ENCODE results near the gene CTNNA3.

The CTNNA3 gene

DNA sequence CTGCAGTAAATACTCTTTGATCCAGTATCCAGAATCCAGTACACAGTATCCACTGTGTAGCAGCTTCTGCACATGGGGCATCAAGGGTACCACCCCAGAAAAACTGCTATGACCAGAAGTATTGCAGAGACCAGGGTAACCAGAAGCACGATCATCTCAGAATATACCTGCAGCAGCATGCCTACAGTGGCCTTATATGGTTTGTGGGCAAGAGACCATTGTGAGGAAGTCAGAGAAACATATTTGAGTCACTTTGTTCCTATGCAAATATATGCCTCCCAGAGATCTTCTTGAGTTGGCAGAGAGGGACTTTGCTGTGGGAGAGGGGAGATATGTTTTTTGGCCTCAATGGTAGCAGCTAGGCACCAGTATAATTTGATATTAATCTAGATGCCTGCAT is 976.5 kb downstream of the CTNNA3 start:
- DNase-seq = no peak

DNA sequence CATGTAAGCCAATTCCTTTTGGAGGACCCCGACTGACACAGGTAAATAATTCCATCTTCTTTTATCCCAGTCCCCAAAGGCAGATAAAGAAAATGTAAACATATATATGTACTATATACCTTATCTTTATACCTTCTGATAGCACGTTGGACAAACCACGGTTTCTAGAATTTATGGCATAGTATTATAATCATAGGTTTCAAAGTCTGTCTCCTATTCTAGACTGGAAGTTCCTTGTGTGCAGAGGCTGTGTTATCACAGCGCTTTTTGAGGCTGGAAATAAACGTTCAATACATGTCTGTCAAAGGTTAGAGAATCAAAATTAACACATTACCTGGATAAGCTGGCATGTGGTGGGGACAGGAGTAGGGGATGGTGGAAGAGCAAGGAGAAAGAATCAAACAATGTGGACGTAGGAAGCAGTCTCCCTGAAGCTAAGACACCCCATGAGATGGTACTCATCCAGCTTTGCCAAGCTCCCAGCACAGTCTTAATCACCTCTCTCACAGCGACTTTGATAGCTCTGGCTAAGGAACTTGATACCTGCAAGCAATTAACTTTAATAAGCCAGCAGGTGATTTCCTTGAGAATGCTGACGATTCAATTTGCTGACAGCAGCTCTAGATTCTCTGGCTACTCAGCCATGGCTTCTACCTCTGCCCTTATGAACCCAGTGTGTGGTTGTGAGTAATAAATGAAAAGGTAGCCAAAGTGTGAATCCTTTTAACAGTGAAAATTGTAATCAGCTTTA is 978.6 kb downstream of the CTNNA3 start:
- no peak for DNase-seq

DNA sequence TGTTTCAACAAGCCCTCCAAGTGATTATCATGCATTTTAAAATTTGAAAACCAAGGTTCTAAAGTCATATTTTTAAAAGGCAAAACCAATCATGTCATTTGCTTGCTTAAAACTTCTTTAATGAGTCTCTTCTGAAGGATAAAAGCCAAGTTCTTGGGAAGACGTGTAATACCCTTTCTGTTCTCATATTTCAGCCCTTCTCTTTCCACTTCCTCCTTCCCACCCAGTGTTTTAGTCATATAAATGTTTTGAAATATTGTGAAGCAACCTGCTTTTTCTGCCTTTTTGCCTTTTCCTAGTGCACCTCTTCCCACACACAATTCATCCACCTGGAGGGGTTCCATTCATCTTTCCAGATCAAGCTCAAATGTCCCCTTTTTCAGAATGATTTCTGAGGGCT is 981.3 kb downstream of the CTNNA3 start:
- no peak for DNase-seq

DNA sequence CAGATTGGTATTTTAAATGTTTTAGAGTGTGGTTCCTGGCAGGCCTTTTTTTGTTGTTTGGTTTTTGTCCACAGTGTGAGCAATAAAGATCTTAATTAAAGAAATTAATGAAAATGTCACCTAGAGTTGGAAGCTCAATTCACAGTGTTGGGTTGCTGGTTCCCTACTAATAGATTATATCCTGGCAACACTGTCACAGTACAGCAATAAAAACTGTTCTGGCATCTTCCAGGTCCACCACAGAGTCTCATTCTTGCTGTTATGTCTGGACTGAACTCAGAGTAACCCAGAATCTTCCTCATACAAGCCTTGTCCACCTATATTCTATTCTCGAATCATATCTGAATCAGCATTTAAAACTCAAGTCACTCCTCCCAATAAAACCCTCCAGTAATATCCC is 982.6 kb downstream of the CTNNA3 start:
- no peak for DNase-seq

DNA sequence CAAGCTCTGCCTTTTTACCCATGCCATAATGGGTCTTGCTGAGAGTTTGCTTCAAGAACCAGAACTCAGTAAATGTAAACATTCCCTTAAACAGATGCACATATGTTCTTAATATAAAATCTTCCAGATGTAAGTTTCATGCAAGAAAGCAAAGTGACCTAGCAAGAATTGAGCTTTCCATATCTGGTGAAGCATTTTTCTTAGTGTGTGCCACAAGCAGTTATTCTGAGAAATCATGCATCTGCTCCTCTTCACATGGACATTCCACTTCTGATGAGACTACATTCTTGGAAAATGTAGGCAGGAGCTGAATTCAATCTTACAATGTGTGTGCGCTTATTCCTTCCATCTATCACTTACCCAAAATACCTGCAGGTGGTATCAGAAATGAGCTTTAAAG is 997.9 kb downstream of the CTNNA3 start:
- no peak for DNase-seq

DNA sequence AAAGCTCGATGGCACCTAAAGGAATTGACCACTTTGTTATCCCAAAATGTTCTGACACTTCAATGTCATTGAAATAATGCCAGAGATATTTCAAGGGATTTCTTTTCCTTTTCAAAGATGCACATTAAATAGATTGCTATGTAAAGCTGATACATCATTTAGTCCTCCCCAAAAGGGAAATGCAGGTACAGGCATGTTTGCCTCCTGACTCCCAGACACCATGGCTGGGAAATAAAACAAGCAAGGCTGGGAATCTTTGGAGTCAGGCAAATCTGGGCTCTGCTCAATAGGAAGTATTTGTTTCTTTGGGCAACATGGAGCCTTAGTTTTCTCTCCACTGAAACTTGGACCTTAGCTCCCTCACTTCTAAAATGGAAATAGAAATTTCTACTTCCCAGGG is 1000.9 kb downstream of the CTNNA3 start:
- no peak for DNase-seq

DNA sequence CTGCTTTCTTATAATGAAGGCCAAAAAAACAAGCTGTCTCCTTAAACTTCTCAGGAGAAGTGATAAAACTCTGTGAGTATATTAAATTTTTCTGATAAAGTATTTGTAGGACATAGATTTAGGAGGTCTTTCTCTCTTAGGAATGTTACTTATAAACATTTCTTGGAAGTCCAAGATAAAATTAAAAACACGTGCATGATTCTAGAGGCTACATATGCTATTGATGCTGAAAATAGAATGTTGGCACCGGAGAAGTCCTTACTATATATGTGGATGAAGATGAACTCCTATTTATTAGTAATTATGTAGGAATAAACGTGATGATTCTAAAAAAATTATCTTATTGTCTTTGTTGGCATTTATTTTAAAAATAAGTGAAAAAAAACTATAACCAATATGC is 1011.4 kb downstream of the CTNNA3 start:
- no peak for DNase-seq

DNA sequence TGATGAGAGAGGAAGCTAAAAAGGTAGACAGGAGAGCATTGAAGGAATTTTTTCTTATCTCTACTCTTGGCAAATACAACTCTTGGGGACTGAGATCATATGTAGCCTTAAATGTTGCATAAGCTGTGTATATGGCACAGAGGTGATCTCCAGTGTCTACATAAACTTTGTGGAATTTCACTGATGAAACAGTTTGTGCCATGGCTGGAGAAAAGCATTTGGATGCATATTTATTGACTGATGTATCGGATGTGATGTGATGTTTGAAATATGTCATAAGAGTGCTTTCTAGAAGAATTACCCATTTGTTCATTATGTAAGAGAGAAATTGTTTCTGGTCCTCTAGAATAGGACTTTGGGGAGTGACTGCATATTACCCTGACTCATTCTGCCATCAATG is 1015.1 kb downstream of the CTNNA3 start:
- DNase-seq = no peak

DNA sequence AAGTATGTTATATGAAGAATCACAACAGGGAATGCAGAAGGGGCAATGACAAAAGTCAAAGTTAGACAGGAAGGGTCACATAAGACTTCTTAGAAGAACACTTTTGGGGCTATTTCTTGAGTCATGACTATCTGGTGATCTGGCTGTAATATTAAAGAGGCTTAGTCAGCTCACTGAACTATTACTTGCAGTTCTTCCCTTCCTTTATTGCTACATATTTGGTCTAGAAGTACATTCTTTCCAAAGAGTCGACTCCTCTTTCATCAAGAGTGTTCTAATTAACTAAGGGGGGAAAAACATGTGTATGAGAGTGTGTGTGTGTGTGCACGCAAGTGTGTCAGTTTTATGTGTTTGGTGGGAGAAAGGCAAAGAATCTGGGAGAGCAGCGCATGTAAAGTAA is 1017.5 kb downstream of the CTNNA3 start:
- no peak for DNase-seq

DNA sequence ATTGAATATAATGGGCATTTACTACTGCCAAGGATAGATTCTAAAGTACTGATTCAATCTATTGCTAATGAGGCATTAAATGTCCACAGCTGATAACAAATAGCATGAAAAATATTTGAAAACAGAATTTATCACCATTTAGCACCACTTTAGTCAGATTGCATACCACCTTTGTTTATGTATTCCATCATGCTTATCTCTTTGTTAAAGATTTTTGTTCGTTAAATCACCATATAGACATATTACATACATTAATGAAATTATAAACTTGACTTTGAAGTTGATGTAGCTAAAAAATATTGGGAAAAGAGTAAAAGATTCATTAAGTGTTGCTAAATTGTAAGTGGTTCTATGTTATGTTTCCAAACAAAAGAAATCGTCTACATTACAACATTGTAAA is 1022.9 kb downstream of the CTNNA3 start:
- DNase-seq = no peak

DNA sequence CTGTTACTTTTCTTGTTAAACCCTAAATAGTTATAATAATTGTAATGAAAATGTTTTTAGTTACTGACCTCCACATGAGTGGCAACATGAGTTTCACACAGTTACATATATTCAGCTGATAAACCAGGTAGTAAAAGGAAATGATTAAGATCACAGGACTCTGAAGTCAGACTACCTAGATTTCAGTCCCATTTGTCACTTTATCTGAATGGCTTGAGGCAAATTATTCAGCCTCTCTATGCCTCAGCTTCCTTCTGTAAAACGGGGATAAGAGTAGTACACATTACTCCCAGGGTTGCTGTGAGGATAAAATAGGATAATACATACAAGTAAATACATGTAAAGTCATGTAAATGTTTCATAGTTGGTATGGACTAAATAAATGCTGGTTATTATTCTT is 1024.4 kb downstream of the CTNNA3 start:
- DNase-seq = no peak

DNA sequence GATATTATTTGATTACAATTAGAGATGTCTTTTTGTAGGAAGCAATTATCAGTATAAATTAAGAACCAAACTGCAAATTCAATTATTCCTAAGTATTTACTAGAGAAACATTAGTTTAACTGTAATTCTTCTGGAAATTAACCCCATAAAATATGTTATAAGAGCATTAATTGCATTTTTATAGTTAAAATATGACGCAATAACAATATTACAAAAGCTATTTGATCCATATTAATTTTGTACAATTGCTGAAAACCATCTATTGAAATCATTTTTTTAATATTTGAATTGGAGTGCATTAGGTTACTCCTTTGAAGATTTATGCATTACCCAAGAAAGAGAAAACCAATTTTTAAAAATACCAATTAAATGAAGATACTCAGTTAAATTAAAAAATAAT is 1024.9 kb downstream of the CTNNA3 start:
- no peak for DNase-seq

DNA sequence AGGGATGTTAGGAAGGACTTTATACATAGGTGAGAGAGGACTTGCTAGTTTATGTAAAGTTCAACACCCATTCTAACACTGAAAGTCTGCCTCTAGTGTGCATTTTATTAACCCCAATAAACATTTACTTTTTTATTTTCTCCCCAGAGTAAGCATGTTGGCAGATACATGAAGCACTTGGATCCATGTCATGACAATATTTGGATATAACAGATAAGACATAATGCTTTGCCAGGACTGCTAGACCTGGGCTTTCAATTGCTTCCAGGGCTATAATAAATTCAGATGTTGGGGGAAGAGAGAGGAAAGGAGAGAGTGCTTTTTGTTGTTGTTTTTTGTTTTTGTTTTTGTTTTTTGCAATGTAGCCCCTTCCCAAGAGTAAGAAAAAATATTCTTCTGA is 1039.5 kb downstream of the CTNNA3 start:
- DNase-seq = no peak

DNA sequence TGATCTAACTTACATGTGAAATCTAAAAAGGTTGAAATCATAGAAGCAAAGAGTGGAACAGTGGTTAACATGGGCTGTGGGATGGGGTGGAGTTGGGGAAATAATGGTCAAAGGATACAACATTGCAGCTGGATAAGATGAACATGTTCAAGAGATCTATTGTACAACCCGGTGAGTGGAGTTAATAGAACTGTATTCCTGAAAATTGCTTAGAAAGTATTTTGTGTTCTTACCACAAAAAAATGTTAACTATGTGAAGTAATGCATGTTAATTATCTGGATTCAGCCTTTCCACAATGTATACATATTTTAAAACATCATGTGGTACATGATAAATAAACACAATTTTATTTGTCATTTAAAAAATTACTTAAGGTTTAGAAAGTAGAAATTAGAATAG is 1041.1 kb downstream of the CTNNA3 start:
- no peak for DNase-seq

DNA sequence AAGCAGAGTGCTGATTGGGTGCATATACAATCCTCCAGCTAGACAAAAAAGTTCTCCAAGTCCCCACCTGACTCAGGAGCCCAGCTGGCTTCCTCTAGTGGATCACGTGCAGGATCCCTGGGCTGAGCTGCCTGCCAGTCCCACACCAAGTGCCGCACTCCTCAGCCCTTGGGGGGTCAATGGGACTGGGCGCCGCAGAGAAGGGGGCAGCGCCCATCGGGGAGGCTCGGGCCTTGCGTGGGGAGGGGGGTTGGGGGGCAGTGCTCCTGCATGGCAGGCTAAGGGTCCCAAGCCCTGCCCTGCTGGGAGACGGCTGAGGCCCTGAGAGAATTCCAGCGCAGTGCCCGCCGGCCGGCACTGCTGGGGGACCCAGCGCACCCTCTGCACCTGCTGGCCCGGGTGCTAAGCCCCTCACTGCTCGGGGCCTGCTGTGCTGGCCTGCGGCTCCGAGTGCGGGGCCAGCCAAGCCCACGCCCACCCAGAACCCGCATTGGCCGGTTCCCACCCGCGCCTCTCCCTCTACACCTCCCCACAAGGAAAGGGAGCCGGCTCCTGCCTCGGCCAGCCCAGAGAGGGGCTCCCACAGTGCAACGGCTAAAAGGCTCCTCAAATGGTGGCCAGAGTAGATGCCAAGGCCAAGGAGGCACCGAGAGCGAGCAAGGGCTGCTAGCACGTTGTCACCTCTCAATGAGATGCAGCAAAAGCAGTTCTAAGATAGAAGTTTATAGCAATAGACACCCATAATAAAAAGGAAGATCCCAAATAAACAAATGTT is 1044.5 kb downstream of the CTNNA3 start:
- no peak for DNase-seq

DNA sequence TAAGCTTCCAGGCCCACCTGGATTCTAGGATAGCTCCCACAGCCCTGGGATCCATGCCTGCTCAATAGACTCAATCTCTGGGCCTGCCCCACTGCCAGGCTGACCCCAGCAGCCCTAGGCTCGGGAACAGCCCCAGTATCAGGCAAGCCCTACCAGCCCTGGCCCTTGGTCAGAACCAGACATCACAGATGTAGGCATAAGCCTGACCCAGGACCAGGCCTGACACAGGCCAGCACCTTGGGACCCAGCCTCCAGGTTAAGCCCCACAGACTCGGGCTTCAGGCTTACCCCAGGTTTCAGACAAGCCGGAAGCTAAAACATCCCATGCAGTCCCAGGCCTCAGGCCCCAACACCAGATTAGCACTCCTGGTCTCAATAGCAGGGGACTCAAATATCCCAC is 1046.4 kb downstream of the CTNNA3 start:
- no peak for DNase-seq

DNA sequence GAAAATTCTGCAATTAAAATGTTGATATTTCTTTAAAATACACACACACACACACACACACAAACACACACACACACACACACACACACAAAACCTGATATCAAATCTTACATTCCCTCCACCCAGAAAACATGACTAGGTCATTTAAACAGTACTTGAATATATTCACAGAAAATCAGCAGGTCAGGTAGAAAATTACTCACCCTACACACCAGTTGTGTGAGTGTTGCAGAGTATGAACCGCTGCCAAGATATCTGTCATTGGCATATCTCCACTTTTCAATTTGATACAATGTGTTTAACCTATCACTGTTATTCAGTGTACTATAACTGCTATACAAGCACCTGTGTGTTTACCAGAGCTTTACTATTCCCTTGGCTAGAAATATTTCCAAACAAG is 1053.8 kb downstream of the CTNNA3 start:
- no peak for DNase-seq

DNA sequence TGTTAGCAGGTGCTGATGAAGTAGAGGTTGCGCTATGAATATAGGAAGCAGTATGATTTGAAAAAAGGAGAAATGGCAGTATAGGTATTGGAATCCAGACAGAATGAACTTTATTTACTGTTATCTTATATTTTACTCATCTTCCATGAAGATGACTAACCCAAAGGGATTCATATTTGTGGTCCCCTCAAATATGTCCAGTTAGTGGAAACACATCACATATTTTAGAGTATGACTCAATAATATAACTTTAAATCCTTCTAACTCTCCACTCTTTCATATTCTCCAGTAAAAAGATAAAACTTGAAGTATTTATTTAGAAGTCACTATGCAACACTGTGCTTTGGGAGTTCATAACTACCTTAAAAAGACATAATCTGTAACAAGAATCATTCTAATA is 1056.6 kb downstream of the CTNNA3 start:
- no peak for DNase-seq

DNA sequence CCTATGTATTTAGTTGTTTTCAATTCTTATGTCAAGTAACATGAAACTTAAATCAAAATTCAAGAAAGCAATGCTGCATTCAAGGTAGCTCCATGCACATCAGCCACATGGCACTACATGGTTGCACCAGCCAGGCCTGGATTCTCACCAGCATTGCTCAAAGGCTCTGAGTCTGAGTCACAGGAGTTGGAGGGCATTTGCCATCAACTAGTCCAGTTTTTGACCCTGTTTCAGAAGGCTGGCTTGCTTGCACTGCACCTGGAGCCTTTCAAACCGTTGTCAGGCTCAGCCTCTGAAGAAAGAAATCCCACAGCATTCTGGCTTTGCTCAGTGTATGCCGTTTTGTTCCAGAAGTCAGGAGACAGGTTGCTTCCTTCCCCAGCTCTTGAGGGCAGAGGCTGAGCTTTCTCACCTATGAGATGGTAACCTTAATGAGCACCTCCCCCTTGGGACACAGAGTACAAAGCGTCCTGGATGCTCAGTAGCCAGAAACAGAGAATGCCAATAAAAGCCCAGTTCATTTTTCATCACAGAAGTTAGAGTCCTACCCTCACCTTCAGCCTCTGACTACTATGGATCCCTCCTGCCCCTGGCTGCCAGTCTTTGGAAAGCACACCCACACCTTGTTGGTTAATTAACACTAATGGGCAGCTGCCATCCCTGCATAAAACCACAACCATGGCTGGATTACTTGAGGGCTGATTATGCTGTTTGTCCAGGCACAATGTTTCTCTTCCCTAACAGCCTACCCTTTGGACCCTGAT is 1058.5 kb downstream of the CTNNA3 start:
- no peak for DNase-seq

DNA sequence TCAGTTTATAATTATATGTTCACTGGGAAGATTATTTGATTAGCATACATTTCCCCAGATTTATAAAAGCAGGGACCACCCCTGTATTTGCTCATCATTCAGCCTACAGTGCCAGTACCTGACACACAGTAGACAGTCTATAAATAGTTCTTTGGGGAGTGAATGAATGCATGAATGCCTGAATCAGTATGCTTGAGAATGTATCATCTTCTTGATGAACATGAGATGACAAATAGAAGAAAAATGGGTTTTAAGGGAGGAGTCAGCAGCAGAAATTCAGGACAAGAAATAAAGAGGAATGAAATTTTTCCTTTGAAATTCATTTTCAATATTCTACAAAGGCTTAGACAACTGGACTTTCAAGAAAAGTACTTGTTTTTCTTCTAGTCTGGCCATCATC is 1066.0 kb downstream of the CTNNA3 start:
- no peak for DNase-seq

DNA sequence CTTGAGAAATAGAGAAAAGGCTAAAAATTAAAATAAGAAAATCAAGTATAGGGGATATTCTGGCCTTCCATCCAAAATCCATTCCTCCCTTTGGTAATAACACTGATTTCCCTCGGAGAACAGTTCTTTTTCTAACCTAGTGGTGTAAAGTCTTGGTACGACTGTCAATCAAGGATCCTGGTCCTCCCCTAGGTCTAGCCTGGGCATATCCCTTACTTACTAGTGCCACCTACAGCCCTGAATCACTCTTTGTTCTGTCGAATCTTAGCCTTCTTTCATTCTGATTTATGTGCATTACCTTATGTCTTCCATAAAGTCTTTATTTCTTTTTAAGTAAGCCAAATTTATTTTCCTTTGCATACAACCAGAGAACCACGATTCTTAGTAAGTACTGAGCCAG is 1068.8 kb downstream of the CTNNA3 start:
- DNase-seq = no peak

DNA sequence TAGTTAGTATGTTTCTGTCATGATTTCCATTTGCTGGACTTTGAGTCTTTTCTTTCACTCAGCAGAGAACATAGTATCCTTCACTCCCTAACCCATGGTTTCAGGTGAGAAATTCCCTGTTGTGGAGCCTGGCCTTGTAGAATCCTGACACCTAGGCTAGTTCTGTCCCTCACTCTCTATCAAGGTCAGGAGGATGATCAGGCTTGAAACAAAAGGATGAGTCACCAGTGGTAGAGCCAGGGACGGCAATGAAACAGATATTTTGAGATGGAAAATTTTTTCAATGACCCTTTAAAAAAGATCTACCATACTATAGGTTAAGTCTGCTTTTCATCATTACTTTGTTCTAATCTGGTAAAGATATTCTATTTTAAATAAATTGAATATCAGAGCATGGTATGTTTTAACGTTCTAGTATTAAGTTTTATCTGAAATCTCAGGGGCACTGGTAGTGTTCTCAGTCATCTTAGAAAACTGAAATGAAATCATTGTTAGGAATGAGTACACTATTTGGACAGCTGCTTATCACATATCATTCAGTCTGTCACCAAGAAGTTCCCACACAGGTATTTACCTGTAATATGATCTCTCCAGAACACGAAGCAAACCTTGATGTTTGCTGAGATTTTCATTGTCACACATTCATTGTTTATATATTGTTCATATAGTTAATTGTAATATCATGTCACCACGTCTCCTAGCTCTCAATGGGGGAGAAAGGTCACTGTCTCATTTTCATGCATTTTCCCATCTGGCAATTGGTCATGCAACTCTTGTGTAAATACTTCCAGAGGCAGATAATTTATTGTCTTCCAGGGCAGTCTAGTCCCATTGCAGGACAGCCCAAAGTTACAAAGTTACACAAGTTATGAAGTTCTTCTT is 1070.0 kb downstream of the CTNNA3 start:
- DNase-seq = no peak

DNA sequence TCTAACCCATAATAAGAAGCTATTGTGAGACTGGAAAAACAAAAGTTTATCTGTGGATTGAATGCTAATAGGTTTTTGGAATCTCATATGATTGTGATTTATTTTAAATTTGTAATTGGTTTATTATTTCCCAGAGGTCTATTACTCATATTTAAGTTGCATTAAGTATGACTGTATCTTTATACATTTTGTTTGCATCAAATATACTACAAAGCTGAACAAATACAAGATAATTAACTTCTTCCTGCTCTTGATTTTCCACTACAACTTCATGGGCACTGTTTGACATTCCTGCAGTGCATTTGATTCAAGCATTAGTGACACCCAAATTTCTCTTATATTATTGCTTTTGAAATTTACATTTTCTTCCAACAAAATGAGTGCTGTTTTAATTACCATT is 1073.9 kb downstream of the CTNNA3 start:
- DNase-seq = no peak

Data from NCI-H510A (cell line).